Measurements from ENCODE around the gene TMEM91. TPM values are rescaled to one million over a fixed set of nuclear protein-coding genes. Genes with fewer than 3 reads are reported as not detected.

TMEM91 gene
- total and polyA plus RNA-seq, 2 donors (not counting 1 experiment from before 2014, with no cell fraction given), result 6.3 to 7.1 TPM

GRCh38 chr19:41339936-41340335 lies 36.4 kb upstream of the TMEM91 start:
- DNase-seq (no peak), ATAC-seq (ENCODE audit: low read depth) (no peak)
- WGBS (ENCODE audit: insufficient coverage), result 100% methylated on average over 4 of the region's 5 CpGs
- Mint-ChIP-seq H3K9me3 (ENCODE audit: insufficient read depth) (no peaks in the 10 kb centered on the region), H3K27me3 (no peaks in the 10 kb centered on the region), H3K4me3 (no peak overlapping the region), H3K4me1 (peaks cover 42% of the 10 kb centered on the region), H3K27ac (no peak overlapping the region)
- peaks cover 85% of the 10 kb centered on the region for H3K79me2 ChIP-seq (ENCODE audit: control insufficient read depth, insufficient read depth, low read length)
- H3K4me1 ChIP-seq (ENCODE audit: control insufficient read depth in 2 of 2, insufficient read depth in 2 of 2, low read length in 2 of 2), result peaks cover 22 to 42% of the 10 kb centered on the region in 2 donors
- no peaks in the 10 kb centered on the region for H3K9me3 ChIP-seq (ENCODE audit: control extremely low read depth in 1 of 3, control insufficient read depth in 2 of 3, insufficient read depth in 1 of 3, low read length in 2 of 3)
- H4K20me1 ChIP-seq (ENCODE audit: control insufficient read depth, insufficient read depth, low read length, poor library complexity, severe bottlenecking), result peaks cover 64% of the 10 kb centered on the region
- ChIA-PET POLR2A (interaction anchor here (0.7 kb wide), 1 partner anchor 11 kb away, joined by 4 read pairs; no protein-coding TSS in a partner anchor), CTCF (interaction anchor here (2.5 kb wide), 1 partner anchor 11 kb away, joined by 7 read pairs; no protein-coding TSS in a partner anchor)
- TF ChIP-seq EZH2 (IDR thresholded peaks at IDR 0.05; ENCODE audit: borderline replicate concordance, insufficient read depth, low read depth, low read length, poor library complexity, severe bottlenecking), result no peak
- intact Hi-C loops (cut with micrococcal nuclease), result no loop called here
- H3K36me3 ChIP-seq (replicated peaks in 1 of 2; ENCODE audit: control extremely low read depth in 1 of 2, control insufficient read depth in 1 of 2, extremely low read depth in 1 of 2, insufficient read depth in 2 of 2, low read length in 1 of 2), result peaks cover 14 to 64% of the 10 kb centered on the region in 2 experiments
- no peak overlapping the region for H3K4me3 ChIP-seq (ENCODE audit: control extremely low read depth in 1 of 5, extremely low read depth in 1 of 5, insufficient read depth in 1 of 5, low read depth in 2 of 5, low read length in 4 of 5)
- H3K4me2 ChIP-seq (replicated peaks; ENCODE audit: low read depth, low read length, poor library complexity, severe bottlenecking), result no peak overlapping the region
- H3K9ac ChIP-seq (ENCODE audit: low read length), result no peak overlapping the region
- no peaks in the 10 kb centered on the region for H3K27me3 ChIP-seq (replicated peaks in 1 of 4; ENCODE audit: control extremely low read depth in 1 of 4, control insufficient read depth in 3 of 4, insufficient read depth in 4 of 4, low read length in 3 of 4)
- no peak overlapping the region for H3K27ac ChIP-seq (ENCODE audit: low read length in 2 of 2)
- H2AFZ ChIP-seq (ENCODE audit: insufficient read depth, low read depth, low read length, poor library complexity, severe bottlenecking), result no peak overlapping the region

- TF ChIP-seq EZH2 (IDR thresholded peaks at IDR 0.05; ENCODE audit: borderline replicate concordance, insufficient read depth, low read depth, low read length, poor library complexity, severe bottlenecking) (no peak), CTCF (IDR thresholded peaks at IDR 0.05) (no peak)
- DNase-seq, result no peak
- peaks cover 36% of the 10 kb centered on the region for H3K4me1 Mint-ChIP-seq
- no peak overlapping the region for H3K4me3 Mint-ChIP-seq
- H3K4me1 ChIP-seq (ENCODE audit: control insufficient read depth in 2 of 2, insufficient read depth in 2 of 2, low read length in 2 of 2), result peaks cover 13 to 27% of the 10 kb centered on the region in 2 donors
- ChIA-PET CTCF (interaction anchor here (0.7 to 2.5 kb wide), 4 partner anchors 10 to 230 kb away, joined by 3 to 7 read pairs (median 4); no protein-coding TSS in a partner anchor), POLR2A (interaction anchor here (0.6 to 2.3 kb wide), 7 partner anchors 10 to 738 kb away, joined by 3 to 11 read pairs (median 4); partner anchors contain the start of gene ACTMAP)
- intact Hi-C loops (cut with micrococcal nuclease), result no loop called here
- H3K4me2 ChIP-seq (replicated peaks; ENCODE audit: low read depth, low read length, poor library complexity, severe bottlenecking), result peak overlapping the region; percentile 41
- peak; percentile 43 for ATAC-seq (ENCODE audit: low read depth)
- H3K27ac Mint-ChIP-seq, result peak overlapping the region; percentile 82
- peak overlapping the region in 1 of 5 experiments; percentile 21 for H3K4me3 ChIP-seq (ENCODE audit: control extremely low read depth in 1 of 5, extremely low read depth in 1 of 5, insufficient read depth in 1 of 5, low read depth in 2 of 5, low read length in 4 of 5)
- no peaks in the 10 kb centered on the region for H3K27me3 Mint-ChIP-seq
- H3K9ac ChIP-seq (ENCODE audit: low read length), result no peak overlapping the region
- H4K20me1 ChIP-seq (ENCODE audit: control insufficient read depth, insufficient read depth, low read length, poor library complexity, severe bottlenecking), result peaks cover 74% of the 10 kb centered on the region
- H2AFZ ChIP-seq (ENCODE audit: insufficient read depth, low read depth, low read length, poor library complexity, severe bottlenecking), result no peak overlapping the region
- H3K27ac ChIP-seq (ENCODE audit: low read length in 2 of 2), result no peak overlapping the region
- peaks cover 11 to 68% of the 10 kb centered on the region in 2 experiments for H3K36me3 ChIP-seq (replicated peaks in 1 of 2; ENCODE audit: control extremely low read depth in 1 of 2, control insufficient read depth in 1 of 2, extremely low read depth in 1 of 2, insufficient read depth in 2 of 2, low read length in 1 of 2)
- peaks cover 88% of the 10 kb centered on the region for H3K79me2 ChIP-seq (ENCODE audit: control insufficient read depth, insufficient read depth, low read length)
- no peaks in the 10 kb centered on the region for H3K27me3 ChIP-seq (replicated peaks in 1 of 4; ENCODE audit: control extremely low read depth in 1 of 4, control insufficient read depth in 3 of 4, insufficient read depth in 4 of 4, low read length in 3 of 4)
- 81% methylated on average over 10 of the region's 20 CpGs for WGBS (ENCODE audit: insufficient coverage)
- H3K9me3 ChIP-seq (ENCODE audit: control extremely low read depth in 1 of 3, control insufficient read depth in 2 of 3, insufficient read depth in 1 of 3, low read length in 2 of 3), result no peaks in the 10 kb centered on the region
- no peaks in the 10 kb centered on the region for H3K9me3 Mint-ChIP-seq (ENCODE audit: insufficient read depth)
Observed at GRCh38 chr19:41341669-41342490, 34.5 kb upstream of the TMEM91 start.

Measured in B cell (primary cell).